ENCODE results near the gene PAMR1. TPM values are rescaled to one million over a fixed set of nuclear protein-coding genes. Genes with fewer than 3 reads are reported as not detected.

The PAMR1 gene
- total RNA-seq, 6 experiments from 2014 or later = 2.0 to 4.2 (median 2.8) TPM

GRCh38 chr11:35558513-35558912, 33.1 kb upstream of the PAMR1 start:
- no peaks in the 10 kb centered on the region for H3K36me3 ChIP-seq
- DNase-seq (no peak), ATAC-seq (no peak)
- no peaks in the 10 kb centered on the region for H3K4me1 ChIP-seq
- H3K9me3 ChIP-seq = no peaks in the 10 kb centered on the region
- no peaks in the 10 kb centered on the region for H3K27me3 ChIP-seq
- WGBS (ENCODE audit: insufficient coverage, low coverage, low lambda C conversion rate, missing lambda C conversion rate) = 50% methylated on average over 3 of the region's 3 CpGs
- intact Hi-C loops (cut with DNase I) = no loop called here
- TF ChIP-seq POLR2A (IDR thresholded peaks at IDR 0.05) (no peak), CTCF (IDR thresholded peaks at IDR 0.05) (no peak)
- no peak overlapping the region for H3K27ac ChIP-seq
- H3K4me3 ChIP-seq = no peak overlapping the region

- TF ChIP-seq POLR2A (IDR thresholded peaks at IDR 0.05) (no peak), CTCF (IDR thresholded peaks at IDR 0.05) (no peak)
- H3K4me1 ChIP-seq = no peaks in the 10 kb centered on the region
- H3K27ac ChIP-seq = no peak overlapping the region
- no peak overlapping the region for H3K4me3 ChIP-seq
- H3K27me3 ChIP-seq = no peaks in the 10 kb centered on the region
- no peaks in the 10 kb centered on the region for H3K9me3 ChIP-seq
- ATAC-seq (no peak), DNase-seq (no peak)
- intact Hi-C loops (cut with DNase I) = no loop called here
- H3K36me3 ChIP-seq = no peaks in the 10 kb centered on the region
Measured at GRCh38 chr11:35555488-35555887, 30.1 kb upstream of the PAMR1 start.

GRCh38 chr11:35554491-35555437, 29.3 kb upstream of the PAMR1 start:
- intact Hi-C loops (cut with DNase I) = no loop called here
- Histone ChIP-seq H3K9me3 (no peaks in the 10 kb centered on the region), H3K4me3 (no peak overlapping the region), H3K36me3 (no peaks in the 10 kb centered on the region), H3K4me1 (no peaks in the 10 kb centered on the region), H3K27ac (no peak overlapping the region), H3K27me3 (no peaks in the 10 kb centered on the region)
- TF ChIP-seq POLR2A (IDR thresholded peaks at IDR 0.05) (no peak), CTCF (IDR thresholded peaks at IDR 0.05) (peak in 1 of 4 donors; percentile 6)
- ATAC-seq (no peak), DNase-seq (no peak)
- 39% methylated on average over 5 of the region's 5 CpGs for WGBS (ENCODE audit: insufficient coverage, low coverage, low lambda C conversion rate, missing lambda C conversion rate)

- DNase-seq (no peak), ATAC-seq (no peak)
- Histone ChIP-seq H3K27me3 (no peaks in the 10 kb centered on the region), H3K4me3 (no peak overlapping the region), H3K27ac (no peak overlapping the region), H3K9me3 (no peaks in the 10 kb centered on the region), H3K36me3 (no peaks in the 10 kb centered on the region), H3K4me1 (no peaks in the 10 kb centered on the region)
- TF ChIP-seq CTCF (IDR thresholded peaks at IDR 0.05) (no peak), POLR2A (IDR thresholded peaks at IDR 0.05) (no peak)
- intact Hi-C loops (cut with DNase I) = no loop called here
- WGBS (ENCODE audit: insufficient coverage, low coverage, low lambda C conversion rate, missing lambda C conversion rate) = no CpG with 5 or more reads among the region's 1 CpG
Measured at GRCh38 chr11:35553831-35554230, 28.4 kb upstream of the PAMR1 start.

Data from right lobe of liver (tissue), 6 donors.